GM21526 (cell line): ENCODE results near the gene PALM3.
"Not testable (repeated sequence)": the region's sequence is repeated elsewhere in the genome, so short reads cannot be mapped to it uniquely, and the experiment has no call there.

Experiments
- ATAC-seq: cut with Tn5 transposase; IDR thresholded peaks from one replicate; pipeline ENCODE4 v1.9.1; 2021; ENCODE audit warnings: moderate library complexity; ENCODE audit not compliant: unreplicated experiment, low FRiP score

The PALM3 gene

DNA sequence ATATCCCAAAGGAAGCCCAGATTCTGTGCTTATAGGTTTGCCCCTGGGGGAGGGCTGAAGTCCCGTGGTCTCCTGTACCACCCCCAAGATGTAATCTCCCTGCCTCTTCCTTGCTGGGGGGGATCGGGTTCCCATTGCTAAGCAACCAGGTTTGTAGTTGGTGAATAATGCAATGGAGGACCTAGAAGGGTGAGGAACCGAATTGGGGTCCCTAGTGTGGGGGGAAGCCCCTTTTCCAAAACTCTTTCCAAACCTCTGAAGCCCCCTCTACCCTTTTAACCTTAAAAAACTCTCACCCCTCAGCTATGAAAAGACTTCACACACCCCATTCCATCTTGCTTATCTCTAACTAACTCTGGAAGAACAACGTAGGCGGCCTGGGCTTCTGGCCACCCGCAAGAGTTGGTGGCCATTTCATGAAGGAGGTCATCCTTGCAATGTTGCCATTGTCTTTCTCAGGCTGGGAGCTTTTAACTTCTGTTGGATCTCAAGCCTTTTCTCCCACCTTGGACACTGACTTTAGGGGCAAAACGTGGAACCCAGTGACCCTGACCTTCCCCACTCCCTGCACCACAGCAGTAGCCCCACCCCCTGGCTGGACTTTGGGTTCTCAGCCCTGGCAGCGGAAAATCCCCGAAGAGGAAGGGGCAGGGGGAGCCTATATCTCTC is 661 bp downstream of the PALM3 start:
- no peak for ATAC-seq

GRCh38 chr19:14059652-14060155 is 2.2 kb downstream of the PALM3 start:
- no peak for ATAC-seq

DNA sequence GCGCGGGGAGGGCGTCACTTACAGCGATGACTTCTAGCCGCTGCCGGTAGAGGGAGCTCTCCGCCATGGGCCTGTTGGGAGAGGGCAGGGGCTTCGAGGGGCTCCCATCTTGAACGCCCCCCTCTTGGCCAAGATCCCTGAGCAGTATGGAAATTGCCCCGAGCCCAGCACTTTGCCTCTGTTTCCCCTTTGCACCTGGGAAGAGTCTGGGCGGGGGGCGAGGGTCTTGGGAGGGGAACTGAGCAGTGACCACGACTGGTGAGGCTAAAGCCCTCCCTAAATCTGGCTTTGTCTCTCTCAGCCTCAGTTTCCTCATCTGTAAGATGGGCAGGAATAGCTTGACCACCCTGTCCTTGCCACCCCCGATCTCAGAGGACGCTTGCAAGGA is 2.8 kb downstream of the PALM3 start:
- no peak for ATAC-seq

GRCh38 chr19:14058182-14059092 is 3.4 kb downstream of the PALM3 start:
- ATAC-seq: no peak

GRCh38 chr19:14056741-14057356 is 5.0 kb downstream of the PALM3 start:
- ATAC-seq: no peak

DNA sequence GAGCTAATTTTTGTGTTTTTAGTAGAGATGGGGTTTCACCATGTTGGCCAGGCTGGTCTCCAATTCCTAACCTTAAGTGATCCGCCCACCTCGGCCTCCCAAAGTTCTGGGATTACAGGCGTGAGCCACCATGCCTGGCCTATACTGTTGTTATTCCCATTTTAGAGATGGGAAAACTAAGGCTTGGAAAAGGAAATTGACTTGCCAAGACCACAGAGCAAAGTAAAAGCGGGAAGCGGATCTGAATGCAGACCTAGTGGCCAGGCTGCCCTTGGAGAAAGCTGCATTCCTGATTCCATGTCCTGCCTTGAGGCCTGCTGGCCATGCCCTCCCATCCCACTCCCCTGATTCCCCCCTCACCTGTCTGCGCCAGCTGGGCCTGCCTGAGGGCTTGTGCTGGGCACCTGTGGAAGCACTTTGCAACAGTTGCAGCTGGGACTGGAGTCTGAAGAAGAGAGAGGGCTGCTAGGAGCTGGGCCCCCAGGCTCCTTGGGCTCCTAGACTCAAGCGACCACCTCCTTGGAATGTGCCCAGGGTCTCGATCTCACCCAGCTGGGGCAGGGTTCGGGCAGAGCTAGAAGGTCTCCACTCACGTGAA is 5.7 kb downstream of the PALM3 start:
- no peak for ATAC-seq

DNA sequence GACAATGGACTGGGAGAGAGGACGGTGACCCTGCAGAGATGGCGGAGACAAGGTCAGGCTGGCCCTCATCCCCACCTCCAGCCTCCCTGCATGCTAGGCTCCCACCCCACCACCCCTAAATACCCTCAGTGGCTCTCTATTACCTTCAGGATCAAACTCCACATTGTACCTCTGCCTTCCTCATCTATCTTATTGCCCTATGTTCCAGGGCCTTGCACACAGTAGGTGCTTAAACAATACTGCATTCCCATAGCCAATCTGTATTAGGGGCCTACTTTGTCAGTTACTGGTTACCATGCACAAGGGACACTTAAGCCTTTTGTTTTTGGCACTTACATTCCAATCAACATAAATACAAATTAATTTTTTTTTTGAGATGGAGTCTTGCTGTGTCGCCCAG is 6.5 kb downstream of the PALM3 start:
- ATAC-seq: no peak

DNA sequence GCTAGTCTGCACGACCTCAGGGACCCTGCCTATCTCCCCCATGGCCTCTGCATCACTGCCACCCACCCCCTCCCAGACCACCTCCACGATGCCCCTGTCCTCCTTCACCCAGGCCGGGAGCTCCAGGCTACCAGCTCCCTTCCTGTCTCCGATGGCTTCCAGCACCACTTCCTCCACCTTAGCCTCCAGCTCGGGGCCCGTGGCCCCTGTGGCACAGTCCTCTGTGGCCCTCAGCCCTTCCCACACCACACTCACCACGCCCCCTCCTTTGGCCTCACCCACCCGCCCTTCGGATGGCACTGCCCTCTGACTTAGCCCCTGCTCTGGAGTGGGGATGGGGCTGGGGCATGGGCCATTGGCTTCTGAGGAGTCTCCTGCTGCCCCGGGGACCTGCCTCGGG is 7.2 kb downstream of the PALM3 start:
- ATAC-seq: no peak

DNA sequence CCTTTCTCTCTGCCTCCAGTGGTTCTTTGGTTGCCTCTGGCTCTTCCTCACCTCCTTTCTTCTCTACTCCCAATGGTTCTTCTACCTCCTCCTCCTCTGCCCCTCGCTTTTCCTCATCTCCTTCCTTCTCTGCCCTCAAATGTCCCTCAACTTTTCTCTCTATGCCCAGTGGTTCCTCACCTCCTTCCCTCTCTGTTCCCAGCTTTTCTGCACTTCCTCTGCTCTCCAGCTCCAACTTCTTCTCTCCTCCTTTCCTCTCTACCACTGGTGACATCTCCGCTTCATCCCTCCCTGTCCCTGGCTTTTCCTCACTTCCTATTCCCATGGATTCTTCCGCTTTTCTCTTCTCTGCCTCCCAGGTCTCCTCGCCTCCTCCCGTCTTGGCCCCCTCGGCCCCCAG is 7.8 kb downstream of the PALM3 start:
- no peak for ATAC-seq

GRCh38 chr19:14053500-14053899 is 8.4 kb downstream of the PALM3 start:
- ATAC-seq: no peak

- ATAC-seq: no peak
These were observed 8.8 kb downstream of the PALM3 start for GRCh38 chr19:14053032-14053431.

GRCh38 chr19:14052470-14052869 is 9.4 kb downstream of the PALM3 start:
- ATAC-seq: no peak

GRCh38 chr19:14051980-14052379 is 9.9 kb downstream of the PALM3 start:
- no peak for ATAC-seq

GRCh38 chr19:14050961-14051360 is 10.9 kb downstream of the PALM3 start:
- ATAC-seq: not testable (repeated sequence)

GRCh38 chr19:14050512-14050911 is 11.4 kb downstream of the PALM3 start:
- ATAC-seq: no peak

- ATAC-seq: no peak
These were observed 13.3 kb downstream of the PALM3 start for GRCh38 chr19:14048443-14049153.

DNA sequence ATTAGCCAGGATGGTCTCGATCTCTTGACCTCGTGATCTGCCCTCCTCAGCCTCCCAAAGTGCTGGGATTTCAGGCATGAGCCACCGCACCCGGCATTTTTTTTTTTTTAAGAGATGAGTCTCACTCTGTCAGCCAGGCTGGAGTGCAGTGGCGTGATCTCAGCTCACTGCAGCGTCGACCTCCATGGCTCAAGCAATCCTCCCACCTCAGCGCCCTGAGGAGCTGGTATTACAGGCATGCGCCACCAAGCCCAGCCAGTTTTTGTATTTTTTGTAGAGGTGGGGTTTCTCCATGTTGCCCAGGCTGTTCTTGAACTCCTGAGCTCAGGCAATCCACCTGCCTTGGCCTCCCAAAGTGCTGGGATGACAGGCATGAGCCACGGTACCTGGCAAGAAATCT is 14.0 kb downstream of the PALM3 start:
- not testable (repeated sequence) for ATAC-seq

GRCh38 chr19:14042659-14043608 is 18.9 kb downstream of the PALM3 start:
- ATAC-seq: not testable (repeated sequence)

- no peak for ATAC-seq
These were observed 22.7 kb downstream of the PALM3 start for GRCh38 chr19:14039181-14039580.
